Esophagus (tissue), 2 donors: ENCODE data around the gene TMEM132D. TPM values are rescaled to one million over a fixed set of nuclear protein-coding genes. Genes with fewer than 3 reads are reported as not detected.

ENCODE experiments used
- H3K27ac ChIP-seq, 2 donors: one replicate each; pipeline ENCODE4 v1.5.1; 2013; ENCODE audit warnings: low read depth in 2 of 2, mild to moderate bottlenecking in 2 of 2, inconsistent platforms in 1 of 2, low read length in 1 of 2, moderate library complexity in 1 of 2
- H3K27me3 ChIP-seq, 2 donors: one replicate each; pipeline ENCODE4 v1.6.1; 2013; ENCODE audit warnings: low read length in 2 of 2, control low read depth in 1 of 2, mild to moderate bottlenecking in 1 of 2; ENCODE audit not compliant: insufficient read depth in 2 of 2, control insufficient read depth in 1 of 2
- H3K36me3 ChIP-seq, 2 donors: one replicate each; pipeline ENCODE4 v1.6.1; 2013; ENCODE audit warnings: low read length in 1 of 2; ENCODE audit not compliant: control insufficient read depth in 2 of 2, insufficient read depth in 2 of 2
- H3K4me1 ChIP-seq, 2 donors: one replicate each; pipeline ENCODE4 v1.6.1; 2013; ENCODE audit warnings: low read length in 1 of 2; ENCODE audit not compliant: control insufficient read depth in 2 of 2, insufficient read depth in 2 of 2
- H3K4me3 ChIP-seq, 2 donors: one replicate each; pipeline ENCODE4 v1.5.1; 2013; ENCODE audit warnings: low read length in 2 of 2, mild to moderate bottlenecking in 2 of 2, low read depth in 1 of 2, moderate library complexity in 1 of 2
- H3K9me3 ChIP-seq, 2 donors: one replicate each; pipeline ENCODE4 v1.6.1; 2013; ENCODE audit warnings: mild to moderate bottlenecking in 2 of 2, low read depth in 1 of 2, low read length in 1 of 2, moderate library complexity in 1 of 2; ENCODE audit not compliant: control insufficient read depth in 2 of 2, insufficient read depth in 1 of 2
- WGBS, 2 donors: extraction: QIAGEN DNeasy Blood & Tissue Kit; methylation state at CpG; one replicate each; pipeline ENCODE4 v1.1.7; 2013; 5-methylcytosine and 5-hydroxymethylcytosine counted together
- polyA plus RNA-seq, 2 donors: library from polyadenylated mRNA; stranded (reverse); fragments of 200-250 nt; gene quantifications; one replicate each; pipeline ENCODE4 v1.2.3, GENCODE V29; 2013
- donor health status: healthy with polysubstance abuse.
- donor health status: Bipolar disorder and iron deficiency.

The TMEM132D gene
- polyA plus RNA-seq, 2 donors, result not detected

DNA sequence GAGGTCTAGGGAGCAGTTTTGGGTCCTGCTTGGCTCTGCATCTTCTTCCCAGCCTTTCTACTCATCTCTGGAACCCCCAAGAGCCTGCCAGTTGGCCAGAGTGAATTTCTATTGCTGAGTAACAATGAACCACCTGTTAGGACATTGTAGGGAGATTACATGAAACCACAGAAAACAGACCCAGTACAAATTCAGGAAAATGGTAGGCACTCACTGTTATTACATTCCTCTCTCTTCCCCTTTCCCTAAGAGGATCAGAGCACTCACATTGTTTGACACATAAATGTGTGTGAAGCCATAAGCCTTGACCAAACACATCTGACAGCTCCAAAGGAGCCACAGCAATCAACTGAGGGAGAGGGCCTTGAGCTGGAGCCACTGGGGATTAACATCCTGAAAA, 216.1 kb downstream of the TMEM132D start:
- Histone ChIP-seq H3K27ac (no peak overlapping the region), H3K4me3 (no peak overlapping the region), H3K9me3 (peaks cover 8% of the 10 kb centered on the region in 2 donors)

GRCh38 chr12:129681830-129682229, 222.0 kb downstream of the TMEM132D start:
- H3K4me1 ChIP-seq, result no peaks in the 10 kb centered on the region
- WGBS, 2 donors, result 64 to 69% methylated on average over 2 of the region's 2 CpGs
- no peaks in the 10 kb centered on the region for H3K36me3 ChIP-seq
- no peaks in the 10 kb centered on the region for H3K27me3 ChIP-seq
- no peak overlapping the region for H3K4me3 ChIP-seq
- no peak overlapping the region for H3K27ac ChIP-seq
- peaks cover 3 to 9% of the 10 kb centered on the region in 2 donors for H3K9me3 ChIP-seq

More for the DNA sequence above, 216.1 kb downstream of the TMEM132D start:
- Histone ChIP-seq H3K4me1 (no peaks in the 10 kb centered on the region), H3K36me3 (no peaks in the 10 kb centered on the region), H3K27me3 (no peaks in the 10 kb centered on the region)

- Histone ChIP-seq H3K27ac (no peak overlapping the region), H3K9me3 (peaks cover 3 to 12% of the 10 kb centered on the region in 2 donors)
Observed at GRCh38 chr12:129681151-129681550, 222.7 kb downstream of the TMEM132D start.

GRCh38 chr12:129676411-129676810, 227.4 kb downstream of the TMEM132D start:
- no peaks in the 10 kb centered on the region for H3K36me3 ChIP-seq
- H3K4me3 ChIP-seq, result no peak overlapping the region
- no peak overlapping the region for H3K27ac ChIP-seq
- peaks cover 0 to 5% of the 10 kb centered on the region in 2 donors for H3K9me3 ChIP-seq
- 76 to 81% methylated on average over 7 of the region's 7 CpGs for WGBS, 2 donors
- H3K4me1 ChIP-seq, result no peaks in the 10 kb centered on the region
- no peaks in the 10 kb centered on the region for H3K27me3 ChIP-seq

More at GRCh38 chr12:129681151-129681550, 222.7 kb downstream of the TMEM132D start:
- H3K4me1 ChIP-seq, result no peaks in the 10 kb centered on the region
- H3K27me3 ChIP-seq, result no peaks in the 10 kb centered on the region
- no peaks in the 10 kb centered on the region for H3K36me3 ChIP-seq
- WGBS, 2 donors, result 68 to 88% methylated on average over 1 of the region's 1 CpG
- no peak overlapping the region for H3K4me3 ChIP-seq

DNA sequence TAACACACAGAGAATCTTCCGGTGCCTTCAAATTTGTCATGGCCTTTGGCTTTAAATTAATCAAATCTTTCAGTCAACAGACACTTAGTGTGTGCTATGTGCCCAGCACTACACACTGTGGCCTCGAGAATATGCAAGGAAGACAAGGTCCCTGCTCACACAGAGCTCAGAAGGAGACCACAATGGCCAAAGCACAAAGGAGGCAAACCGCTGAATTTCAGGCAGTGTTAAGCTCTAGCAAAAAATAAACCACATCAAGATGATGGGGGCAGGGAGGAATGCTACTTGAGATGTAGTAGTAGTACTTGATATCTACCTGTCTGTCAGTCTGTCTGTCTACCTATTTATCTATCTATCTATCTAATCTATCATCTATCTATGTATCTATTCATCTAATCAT, 227.9 kb downstream of the TMEM132D start:
- H3K4me1 ChIP-seq, result no peaks in the 10 kb centered on the region
- H3K27me3 ChIP-seq, result no peaks in the 10 kb centered on the region
- H3K27ac ChIP-seq, result no peak overlapping the region
- H3K36me3 ChIP-seq, result no peaks in the 10 kb centered on the region
- peaks cover 0 to 5% of the 10 kb centered on the region in 2 donors for H3K9me3 ChIP-seq
- WGBS, 2 donors, result 71% methylated on average over 3 of the region's 3 CpGs
- no peak overlapping the region for H3K4me3 ChIP-seq

- Histone ChIP-seq H3K27ac (no peak overlapping the region), H3K4me3 (no peak overlapping the region), H3K36me3 (no peaks in the 10 kb centered on the region), H3K27me3 (no peaks in the 10 kb centered on the region), H3K4me1 (no peaks in the 10 kb centered on the region), H3K9me3 (peaks cover under 1 to 3% of the 10 kb centered on the region in 2 donors)
- 67 to 80% methylated on average over 4 of the region's 4 CpGs for WGBS, 2 donors
Observed at GRCh38 chr12:129675496-129675895, 228.3 kb downstream of the TMEM132D start.

- Histone ChIP-seq H3K9me3 (peaks cover 3 to 4% of the 10 kb centered on the region in 2 donors), H3K36me3 (no peaks in the 10 kb centered on the region), H3K4me1 (no peaks in the 10 kb centered on the region), H3K27ac (no peak overlapping the region), H3K27me3 (no peaks in the 10 kb centered on the region), H3K4me3 (no peak overlapping the region)
- 72 to 77% methylated on average over 5 of the region's 5 CpGs for WGBS, 2 donors
Observed at GRCh38 chr12:129673806-129674205, 230.0 kb downstream of the TMEM132D start.

DNA sequence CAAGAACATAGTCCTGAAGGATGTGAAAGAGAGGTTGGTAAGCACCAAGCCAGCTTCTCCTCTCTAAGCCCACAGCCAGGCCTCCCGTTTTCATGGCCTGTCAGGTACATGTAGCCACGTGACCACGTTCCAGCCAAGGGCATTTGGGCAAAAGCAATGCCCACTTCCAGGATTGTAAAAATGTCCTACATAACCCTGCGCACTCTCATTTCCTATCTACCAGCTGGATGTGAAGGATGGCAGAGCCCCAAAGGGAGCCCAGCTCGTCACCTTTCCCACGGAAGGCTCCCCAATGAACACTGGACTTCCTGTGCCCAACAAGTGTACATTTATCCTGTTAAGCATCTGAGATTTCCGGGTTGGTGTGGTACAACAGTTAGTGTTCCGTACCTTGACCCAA, 231.7 kb downstream of the TMEM132D start:
- no peak overlapping the region for H3K27ac ChIP-seq
- no peak overlapping the region for H3K4me3 ChIP-seq
- 71% methylated on average over 8 of the region's 8 CpGs for WGBS, 2 donors
- no peaks in the 10 kb centered on the region for H3K27me3 ChIP-seq
- H3K9me3 ChIP-seq, result peaks cover 3 to 4% of the 10 kb centered on the region in 2 donors
- H3K4me1 ChIP-seq, result no peaks in the 10 kb centered on the region
- H3K36me3 ChIP-seq, result no peaks in the 10 kb centered on the region

DNA sequence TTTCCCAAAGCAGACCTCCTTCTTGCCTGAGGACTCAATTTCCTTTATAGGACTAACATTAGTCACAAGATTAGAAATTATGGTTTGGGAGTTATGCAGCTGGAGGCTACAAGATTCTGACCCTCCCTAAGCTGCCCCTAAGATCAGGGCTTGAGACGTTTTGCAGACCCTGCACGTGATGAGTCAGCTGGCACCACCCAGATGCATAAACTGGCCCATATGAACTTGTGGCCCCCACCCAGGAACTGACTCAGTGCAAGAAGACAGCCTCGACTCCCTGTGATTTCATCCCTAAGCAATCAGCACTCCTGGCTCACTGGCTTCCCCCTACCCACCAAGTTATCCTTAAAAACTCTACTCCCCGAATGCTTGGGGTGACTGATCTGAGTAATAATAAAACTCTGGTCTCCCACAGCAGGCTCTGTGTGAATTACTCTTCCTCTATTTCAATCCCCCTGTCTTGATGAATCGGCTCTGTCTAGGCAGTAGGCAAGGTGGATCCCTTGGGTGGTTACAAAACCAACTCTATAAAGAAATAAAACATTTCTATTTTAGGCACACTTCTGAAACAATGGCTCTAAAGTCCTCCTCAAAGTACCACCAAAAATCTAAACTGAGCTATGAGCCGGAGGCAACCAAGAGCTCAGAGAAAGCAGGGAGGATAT, 233.4 kb downstream of the TMEM132D start:
- peaks cover 0 to 4% of the 10 kb centered on the region in 2 donors for H3K9me3 ChIP-seq
- no peaks in the 10 kb centered on the region for H3K27me3 ChIP-seq
- no peak overlapping the region for H3K4me3 ChIP-seq
- WGBS, 2 donors, result 61 to 62% methylated on average over 6 of the region's 6 CpGs
- no peaks in the 10 kb centered on the region for H3K36me3 ChIP-seq
- H3K27ac ChIP-seq, result no peak overlapping the region
- H3K4me1 ChIP-seq, result no peaks in the 10 kb centered on the region

GRCh38 chr12:129665414-129665813, 238.4 kb downstream of the TMEM132D start:
- Histone ChIP-seq H3K4me1 (no peaks in the 10 kb centered on the region), H3K27ac (no peak overlapping the region), H3K9me3 (peaks cover under 1 to 2% of the 10 kb centered on the region in 2 donors), H3K4me3 (no peak overlapping the region), H3K36me3 (no peaks in the 10 kb centered on the region), H3K27me3 (no peaks in the 10 kb centered on the region)
- WGBS, 2 donors, result 76 to 80% methylated on average over 6 of the region's 6 CpGs
